COLO668 (cell line): ENCODE measurements around the gene ZXDC.

Source experiments
- DNase-seq: peaks from one replicate; lab custom pipeline; 2025; ENCODE audit not compliant: unreplicated experiment; lab: John Stamatoyannopoulos, UW

ZXDC gene

GRCh38 chr3:126511291-126511690, 35.6 kb upstream of the ZXDC start:
- DNase-seq = no peak

DNA sequence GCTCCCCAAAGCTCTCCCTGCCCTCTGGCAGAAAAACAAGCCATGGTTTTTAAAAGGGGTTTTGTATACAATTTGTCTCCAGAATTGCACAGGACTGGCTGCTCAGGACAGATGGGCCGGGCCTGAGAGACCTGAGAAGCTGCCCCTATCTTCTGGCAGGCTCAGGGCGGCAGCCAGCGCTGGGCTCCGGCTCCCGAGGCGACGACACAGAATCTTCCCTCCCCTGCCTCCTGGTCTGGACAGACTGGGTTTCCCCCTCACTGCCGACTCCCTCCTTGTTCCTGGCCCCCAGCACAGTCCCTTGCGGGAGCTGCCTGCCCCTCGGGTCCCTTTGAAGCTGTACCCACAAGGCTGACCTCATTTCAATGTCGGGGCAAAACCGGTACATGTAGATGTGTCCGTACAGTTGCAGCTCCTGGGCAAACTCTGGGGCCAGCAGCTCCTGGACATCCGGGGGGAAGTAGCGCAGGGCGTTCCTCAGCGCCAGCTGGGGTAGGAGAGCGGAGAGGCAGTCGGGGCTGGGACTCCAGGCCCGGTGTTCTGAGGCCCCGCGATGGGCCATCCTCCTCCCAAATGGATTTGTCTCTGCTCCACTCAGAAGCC, 34.7 kb upstream of the ZXDC start:
- no peak for DNase-seq

- DNase-seq = no peak
Observed at GRCh38 chr3:126509597-126510307, 34.1 kb upstream of the ZXDC start.

DNA sequence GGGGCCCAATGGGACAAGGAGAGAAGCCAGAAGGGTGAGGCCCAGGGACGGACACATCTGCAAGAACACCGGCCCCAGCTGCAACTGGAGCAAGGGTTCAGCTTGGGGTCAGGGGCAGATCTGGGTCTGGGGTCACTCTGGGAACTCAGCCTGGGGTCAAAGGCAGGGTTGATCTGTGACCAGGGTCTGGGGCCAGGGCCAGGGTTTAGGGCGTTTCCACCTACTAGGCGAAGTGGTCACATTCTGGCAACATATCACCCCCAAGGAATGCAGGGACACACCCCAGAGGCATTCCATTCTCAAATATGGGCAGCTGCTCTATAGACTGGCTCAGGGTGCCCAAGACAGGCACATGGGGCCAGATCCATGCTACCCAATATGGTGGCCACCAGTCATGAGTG, 32.9 kb upstream of the ZXDC start:
- no peak for DNase-seq

DNA sequence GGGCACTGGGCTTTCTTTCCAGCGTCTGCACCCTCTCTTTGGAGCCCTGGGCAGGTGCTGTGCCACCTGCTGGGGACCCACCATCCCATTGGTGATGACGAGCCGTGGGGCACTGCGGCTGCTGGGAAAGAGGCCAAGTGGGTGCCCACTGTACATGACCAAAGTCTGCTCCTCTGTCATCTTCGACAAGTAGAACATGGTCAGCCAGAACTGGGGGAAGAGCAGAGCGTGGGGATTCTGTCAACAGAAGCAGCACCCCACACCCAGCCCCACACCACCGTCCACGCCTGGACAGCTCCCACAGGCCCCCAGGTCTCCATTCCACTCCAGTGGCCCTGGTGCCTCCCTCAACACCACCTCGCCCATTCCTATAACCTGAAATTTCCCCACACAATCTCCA, 32.2 kb upstream of the ZXDC start:
- DNase-seq = no peak

- no peak for DNase-seq
Observed at GRCh38 chr3:126503701-126504100, 28.0 kb upstream of the ZXDC start.

GRCh38 chr3:126502656-126503055, 27.0 kb upstream of the ZXDC start:
- no peak for DNase-seq

DNA sequence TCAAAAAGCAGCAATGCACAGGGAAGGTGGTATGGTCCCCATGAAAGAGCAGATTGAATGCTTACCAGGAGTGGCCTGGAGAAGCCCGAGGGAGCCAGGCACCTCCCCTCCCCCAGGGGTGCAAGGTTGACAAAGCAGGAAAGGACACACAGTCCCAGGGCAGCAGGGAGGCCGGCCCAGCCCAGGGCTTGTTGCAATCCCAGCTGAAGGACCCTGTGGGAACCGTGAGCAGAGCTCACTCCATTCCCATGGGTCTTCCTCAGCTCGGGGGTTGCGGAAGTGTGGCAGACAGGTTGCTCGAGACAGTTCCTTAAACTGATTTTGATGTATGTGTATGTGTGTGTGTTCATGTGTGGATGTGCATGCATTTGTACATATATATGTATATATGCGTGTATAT, 26.0 kb upstream of the ZXDC start:
- no peak for DNase-seq

GRCh38 chr3:126501054-126501453, 25.4 kb upstream of the ZXDC start:
- DNase-seq = no peak

DNA sequence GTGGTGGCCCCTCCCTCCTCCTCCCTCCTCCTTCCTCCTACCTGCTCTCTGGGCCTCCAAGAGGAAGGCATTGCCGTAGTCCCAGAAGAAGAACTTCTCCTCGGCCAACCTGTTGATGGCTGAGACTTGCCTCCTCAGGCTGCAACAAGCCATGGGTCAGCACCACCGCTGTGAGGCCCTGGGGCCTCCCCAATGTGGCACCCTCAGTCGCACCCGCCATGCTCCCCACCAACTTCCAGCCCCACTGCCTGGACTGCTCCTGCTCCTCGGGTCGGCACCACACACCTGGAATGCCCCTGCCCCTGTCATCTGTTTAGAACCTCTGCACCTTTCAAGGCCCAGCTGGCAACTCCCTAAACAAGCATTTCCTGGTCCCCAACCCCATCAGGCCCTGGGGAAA, 24.3 kb upstream of the ZXDC start:
- no peak for DNase-seq

DNA sequence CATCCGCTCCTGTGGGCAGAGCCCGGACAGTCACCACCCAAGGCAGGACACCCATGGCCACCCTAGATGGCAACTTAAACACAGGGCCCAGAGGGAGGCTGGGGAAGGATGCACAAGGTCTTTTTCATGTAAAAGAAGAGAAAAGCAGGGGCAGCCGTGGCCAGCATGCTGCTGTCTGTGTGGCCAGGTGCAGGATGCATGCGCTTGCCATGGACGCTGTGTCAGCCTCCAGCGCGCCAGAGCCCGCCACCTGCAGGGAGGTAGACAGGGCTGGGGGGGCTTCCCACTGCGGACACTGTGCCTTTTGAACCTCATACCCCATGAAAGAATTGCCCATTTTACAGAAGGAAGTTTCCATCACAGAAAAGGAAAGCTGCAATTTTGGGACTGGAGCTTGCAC, 23.7 kb upstream of the ZXDC start:
- no peak for DNase-seq

DNA sequence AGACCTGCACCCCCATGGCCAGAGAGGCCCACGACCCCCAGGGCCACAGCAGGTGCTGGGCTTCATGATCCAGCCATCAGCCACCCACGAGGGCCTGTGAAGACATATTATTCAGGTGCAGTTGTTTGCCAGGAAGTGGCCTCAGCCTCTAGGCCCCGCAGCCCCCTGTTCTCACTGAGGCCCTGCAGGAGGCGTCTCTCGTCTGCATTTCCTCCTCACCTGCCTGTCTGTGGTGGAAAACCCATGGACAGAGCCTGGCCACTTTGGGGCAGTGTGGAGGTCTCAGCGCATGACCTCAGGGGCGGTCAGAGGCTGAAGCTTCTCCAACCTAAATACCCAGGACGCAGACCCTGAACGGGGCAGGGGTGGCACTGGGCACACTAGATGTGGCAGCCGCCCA, 23.2 kb upstream of the ZXDC start:
- no peak for DNase-seq

GRCh38 chr3:126498461-126498860, 22.8 kb upstream of the ZXDC start:
- DNase-seq = no peak

DNA sequence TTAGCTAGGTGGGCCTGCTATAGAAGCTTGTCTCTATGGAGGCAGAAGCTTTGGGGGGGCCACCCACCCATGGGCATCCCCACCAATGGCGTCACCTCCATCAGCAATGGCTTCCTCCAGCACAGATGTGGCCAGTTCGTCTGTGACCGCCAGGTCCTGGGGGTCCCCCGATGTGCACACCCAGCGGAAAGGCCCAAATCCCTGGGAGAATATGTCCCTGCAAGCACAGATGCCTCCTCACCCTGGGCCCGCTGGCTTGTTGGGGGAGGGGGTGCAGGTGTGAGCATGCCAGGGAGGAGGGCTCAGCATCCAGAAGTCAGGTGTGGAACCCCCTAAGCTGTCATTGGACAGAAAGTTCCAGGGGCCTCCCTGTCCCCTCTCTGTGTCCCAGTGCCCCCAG, 22.3 kb upstream of the ZXDC start:
- no peak for DNase-seq

DNA sequence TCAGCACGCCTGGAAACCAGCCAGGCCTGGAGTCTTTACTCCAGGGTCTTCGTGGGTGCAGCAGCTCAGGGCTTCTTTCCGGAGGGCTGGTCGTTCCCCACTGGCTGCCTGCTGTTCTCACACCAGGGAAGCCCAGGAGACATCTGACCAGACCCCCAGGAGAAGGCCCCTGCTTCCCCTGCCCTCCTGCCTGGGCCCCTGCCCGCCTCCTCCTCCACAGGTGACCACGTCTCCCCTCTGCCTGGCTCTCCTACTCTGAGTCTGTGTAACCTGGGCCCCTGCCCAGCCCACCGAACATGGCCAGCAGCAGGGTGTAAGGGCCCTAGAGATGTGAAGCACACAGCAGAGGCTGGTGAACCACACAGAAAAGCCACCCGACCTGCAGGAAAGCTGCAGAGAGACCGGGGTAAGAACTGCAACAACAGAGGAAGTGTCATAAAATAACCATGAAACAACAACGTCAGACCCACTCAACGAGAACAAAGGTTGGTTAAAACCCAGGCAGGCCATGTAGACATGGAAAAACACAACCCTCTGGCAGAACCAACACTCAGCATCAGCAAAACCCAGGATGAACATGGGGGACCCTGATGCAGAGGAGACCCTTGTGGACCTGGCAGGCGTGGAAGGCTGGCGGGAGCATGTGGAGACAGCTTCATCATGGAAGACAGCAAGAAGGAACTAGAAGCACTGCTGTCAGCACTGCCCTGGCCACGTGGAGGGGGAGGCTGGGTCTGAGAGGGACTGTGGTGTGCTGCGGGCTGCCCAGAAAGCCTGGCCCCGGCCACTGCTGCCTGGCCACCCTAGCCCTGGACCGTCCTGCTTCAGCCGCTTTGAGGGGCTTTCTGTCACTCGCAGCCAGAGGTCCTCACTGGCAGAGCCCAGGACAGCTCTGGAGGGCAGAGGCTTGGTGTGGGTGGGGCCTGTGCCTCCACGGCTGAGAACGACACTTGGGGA, 21.5 kb upstream of the ZXDC start:
- DNase-seq = no peak

GRCh38 chr3:126495786-126496185, 20.1 kb upstream of the ZXDC start:
- no peak for DNase-seq

DNA sequence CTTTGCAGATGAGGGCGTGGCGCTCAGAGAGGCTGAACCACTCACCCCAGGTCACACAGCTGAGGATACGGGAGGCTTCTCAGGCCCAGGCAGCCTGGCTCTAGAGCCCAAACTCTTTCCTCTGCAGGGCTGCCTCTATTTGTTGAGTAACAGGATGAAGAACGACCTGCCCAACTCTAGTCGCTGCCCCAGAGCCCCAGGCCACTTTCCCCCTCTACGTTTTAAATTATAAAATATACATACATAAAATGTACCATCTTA, 19.2 kb upstream of the ZXDC start:
- no peak for DNase-seq

DNA sequence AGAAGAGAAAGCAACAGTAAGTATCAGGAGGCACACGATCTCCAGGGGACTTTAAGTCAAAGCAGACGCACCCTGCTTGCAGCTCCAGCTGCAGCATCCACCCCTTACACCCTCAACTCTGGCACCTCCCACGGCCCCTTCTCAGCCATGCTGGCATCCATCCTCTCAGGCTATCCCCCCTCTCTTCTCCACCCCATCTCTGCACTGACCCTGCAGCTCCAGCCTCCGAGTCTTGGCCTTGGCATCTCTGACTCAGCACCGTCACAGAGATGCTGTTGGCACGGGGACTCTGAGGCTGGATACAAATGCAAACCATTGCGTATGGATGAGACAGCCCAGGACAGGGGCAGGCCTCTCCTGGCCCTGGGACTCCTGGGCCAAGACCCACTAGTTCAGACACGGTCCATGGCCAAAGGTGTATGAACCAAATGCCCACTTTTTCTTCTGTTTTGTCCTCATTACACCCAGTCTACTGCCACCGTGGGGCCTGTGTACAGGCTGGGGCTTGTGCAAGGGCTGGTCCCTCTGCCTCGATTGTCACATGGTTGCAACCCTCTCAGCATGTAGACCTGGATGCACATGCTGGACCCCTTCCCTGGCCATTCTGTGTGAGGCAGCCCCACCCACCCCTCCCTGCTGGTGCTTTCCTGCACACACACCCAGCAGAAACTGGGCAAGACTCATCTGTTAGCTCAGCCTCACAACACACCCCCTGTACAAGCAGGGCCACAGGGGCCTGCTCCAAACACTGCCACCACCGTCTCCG, 18.7 kb upstream of the ZXDC start:
- no peak for DNase-seq

GRCh38 chr3:126493739-126494138, 18.0 kb upstream of the ZXDC start:
- DNase-seq = peak; percentile 15

GRCh38 chr3:126493051-126493450, 17.4 kb upstream of the ZXDC start:
- no peak for DNase-seq

DNA sequence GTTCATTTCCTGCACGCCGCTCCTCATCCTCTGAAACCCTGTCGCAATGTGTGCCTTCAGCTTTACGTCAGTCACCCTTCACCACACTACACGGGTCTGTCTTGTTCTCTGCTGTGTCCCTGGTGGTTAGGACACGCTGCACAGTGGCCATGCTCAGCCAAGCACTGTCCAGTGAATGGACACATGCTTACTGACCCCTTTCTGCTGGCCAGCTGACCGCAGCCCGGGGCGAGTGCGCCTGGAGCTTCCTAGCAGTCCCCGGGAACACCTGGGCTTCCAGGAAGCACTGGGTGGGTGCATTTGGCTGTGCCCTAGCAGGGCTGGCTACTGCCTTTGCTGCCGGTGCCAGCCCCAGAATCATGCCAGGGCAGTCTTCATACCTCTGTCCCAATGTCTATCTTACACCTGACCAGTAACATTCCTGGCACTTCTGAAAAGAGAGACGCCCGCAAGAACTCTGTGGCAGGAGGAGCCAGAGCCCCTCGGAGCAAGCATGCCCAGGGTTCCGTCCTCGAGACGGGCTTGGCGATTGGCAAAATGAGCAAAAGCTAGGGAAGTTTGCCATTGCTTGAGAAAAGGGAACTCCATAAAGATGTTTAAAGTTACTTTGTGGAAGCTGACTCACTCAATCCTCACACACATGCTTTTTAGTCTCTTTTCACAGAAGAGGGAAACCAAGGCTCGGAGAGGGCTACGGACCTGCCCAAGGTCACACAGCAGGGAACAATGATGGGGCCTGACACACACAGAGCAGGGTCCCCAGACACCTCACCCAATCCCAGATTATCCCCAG, 15.7 kb upstream of the ZXDC start:
- DNase-seq = no peak
